H4 (cell line): ENCODE data around the gene TAF11L3. TPM values are rescaled to one million over a fixed set of nuclear protein-coding genes. Genes with fewer than 3 reads are reported as not detected.

Source experiments
- total RNA-seq: library from RNA; depleted of rRNA; stranded (reverse); fragments of >200 nt; shearing (Covaris generic); gene quantifications from 2 replicates; pipeline ENCODE4 v1.2.3, GENCODE V29; 2014; rRNA removed

TAF11L3 gene
- total RNA-seq, 1 experiment from 2014 or later = not detected

Other genes starting within 250 kb of the TAF11L3 start
- not detected in 2 replicates for gene TAF11L2, start 20.1 kb upstream of the TAF11L3 start, total RNA-seq
- gene TAF11L4, start 3.4 kb downstream of the TAF11L3 start, total RNA-seq = not detected in 2 replicates
- gene TAF11L5, start 6.9 kb downstream of the TAF11L3 start, total RNA-seq = not detected in 2 replicates
- not detected in 2 replicates for gene TAF11L6, start 10.3 kb downstream of the TAF11L3 start, total RNA-seq
- gene TAF11L7, start 67.4 kb downstream of the TAF11L3 start, total RNA-seq = not detected in 2 replicates
- gene TAF11L8, start 72.6 kb downstream of the TAF11L3 start, total RNA-seq = not detected in 2 replicates
- not detected in 2 replicates for gene TAF11L9, start 76.0 kb downstream of the TAF11L3 start, total RNA-seq
- gene TAF11L10, start 79.5 kb downstream of the TAF11L3 start, total RNA-seq = not detected in 2 replicates
- not detected in 2 replicates for gene TAF11L11, start 85.8 kb downstream of the TAF11L3 start, total RNA-seq
- gene TAF11L12, start 92.0 kb downstream of the TAF11L3 start, total RNA-seq = not detected in 2 replicates
- gene TAF11L13, start 113.7 kb downstream of the TAF11L3 start, total RNA-seq = not detected in 2 replicates
- not detected in 2 replicates for gene TAF11L14, start 116.1 kb downstream of the TAF11L3 start, total RNA-seq